Fibroblast of villous mesenchyme (primary cell): ENCODE measurements around the gene LRRC23. TPM values are rescaled to one million over a fixed set of nuclear protein-coding genes. Genes with fewer than 3 reads are reported as not detected.

Experiments used
- DNase-seq: peaks from one replicate; pipeline ENCODE4 v3.0.0-alpha.2; 2010; ENCODE audit warnings: low read depth
- H3K4me3 ChIP-seq: 2 replicates; pipeline ENCODE4 v1.5.1; 2011; ENCODE audit warnings: low read depth, mild to moderate bottlenecking, low read length
- CTCF ChIP-seq: IDR thresholded peaks from 2 replicates; pipeline ENCODE4 v1.5.1; 2012; ENCODE audit warnings: low read depth, mild to moderate bottlenecking, low read length; ENCODE audit not compliant: insufficient read depth
- total RNA-seq: library from RNA; depleted of rRNA; stranded (reverse); fragments of >200 nt; gene quantifications from 2 replicates; pipeline ENCODE4 v1.2.3, GENCODE V29; 2012

The LRRC23 gene
- total RNA-seq, 1 donor: 4.7 TPM

- no peak for TF ChIP-seq CTCF
- H3K4me3 ChIP-seq: no peak overlapping the region
- DNase-seq: no peak
Measured at GRCh38 chr12:6955108-6956020, 50.7 kb downstream of the LRRC23 start.

DNA sequence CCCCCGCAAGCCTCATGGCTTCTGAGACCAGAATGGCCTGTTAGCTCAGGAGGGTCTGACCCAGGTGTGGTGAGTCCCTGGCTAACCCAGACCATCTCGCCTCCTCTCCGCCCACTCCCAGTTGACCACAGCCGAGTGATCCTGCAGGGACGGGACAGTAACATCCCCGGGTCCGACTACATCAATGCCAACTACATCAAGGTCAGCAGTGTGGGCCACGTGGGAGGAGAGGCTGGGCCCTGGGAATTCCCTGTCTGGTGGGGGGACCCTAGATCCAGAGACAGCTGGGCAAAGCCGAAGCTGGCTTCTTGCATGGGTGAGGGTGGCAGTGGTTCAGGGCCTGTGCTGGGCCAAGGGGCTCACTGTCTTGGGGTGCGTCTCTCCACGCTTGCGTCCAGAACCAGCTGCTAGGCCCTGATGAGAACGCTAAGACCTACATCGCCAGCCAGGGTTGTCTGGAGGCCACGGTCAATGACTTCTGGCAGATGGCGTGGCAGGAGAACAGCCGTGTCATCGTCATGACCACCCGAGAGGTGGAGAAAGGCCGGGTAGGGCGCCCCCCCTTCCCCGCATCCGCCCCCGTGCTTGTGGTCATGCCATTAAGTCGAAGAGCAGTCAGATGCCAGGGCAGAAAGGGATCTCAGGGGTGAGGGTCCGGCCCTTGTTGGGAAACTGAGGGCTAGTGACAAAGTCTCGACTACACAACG lies 51.6 kb downstream of the LRRC23 start:
- DNase-seq: no peak
- no peak for TF ChIP-seq CTCF
- H3K4me3 ChIP-seq: no peak overlapping the region

DNA sequence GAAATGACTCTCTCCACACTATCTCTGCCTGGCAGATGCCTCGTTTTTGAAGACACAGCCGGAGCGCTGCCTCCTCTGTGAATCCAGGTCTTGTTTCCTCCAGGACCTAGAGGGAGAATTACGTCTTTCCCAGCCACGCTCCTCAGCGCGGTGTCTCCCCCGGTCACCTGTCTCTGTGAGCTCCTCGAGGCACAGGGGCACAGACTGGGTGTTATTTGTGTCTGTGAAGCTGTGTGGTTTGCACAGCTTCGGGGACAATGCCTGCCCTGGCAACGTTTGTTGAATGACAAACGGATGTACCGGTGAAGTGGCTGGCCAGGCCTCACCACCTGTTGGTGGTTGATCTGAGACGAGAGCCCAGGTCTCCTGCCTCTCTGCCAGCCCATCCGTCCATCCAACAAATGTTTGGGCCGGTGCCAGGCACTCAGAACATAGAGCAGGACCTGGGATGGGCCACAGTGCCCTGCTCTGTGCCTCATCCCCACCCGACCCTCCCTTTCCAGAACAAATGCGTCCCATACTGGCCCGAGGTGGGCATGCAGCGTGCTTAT lies 52.6 kb downstream of the LRRC23 start:
- no peak for DNase-seq
- no peak overlapping the region for H3K4me3 ChIP-seq
- TF ChIP-seq CTCF: no peak

DNA sequence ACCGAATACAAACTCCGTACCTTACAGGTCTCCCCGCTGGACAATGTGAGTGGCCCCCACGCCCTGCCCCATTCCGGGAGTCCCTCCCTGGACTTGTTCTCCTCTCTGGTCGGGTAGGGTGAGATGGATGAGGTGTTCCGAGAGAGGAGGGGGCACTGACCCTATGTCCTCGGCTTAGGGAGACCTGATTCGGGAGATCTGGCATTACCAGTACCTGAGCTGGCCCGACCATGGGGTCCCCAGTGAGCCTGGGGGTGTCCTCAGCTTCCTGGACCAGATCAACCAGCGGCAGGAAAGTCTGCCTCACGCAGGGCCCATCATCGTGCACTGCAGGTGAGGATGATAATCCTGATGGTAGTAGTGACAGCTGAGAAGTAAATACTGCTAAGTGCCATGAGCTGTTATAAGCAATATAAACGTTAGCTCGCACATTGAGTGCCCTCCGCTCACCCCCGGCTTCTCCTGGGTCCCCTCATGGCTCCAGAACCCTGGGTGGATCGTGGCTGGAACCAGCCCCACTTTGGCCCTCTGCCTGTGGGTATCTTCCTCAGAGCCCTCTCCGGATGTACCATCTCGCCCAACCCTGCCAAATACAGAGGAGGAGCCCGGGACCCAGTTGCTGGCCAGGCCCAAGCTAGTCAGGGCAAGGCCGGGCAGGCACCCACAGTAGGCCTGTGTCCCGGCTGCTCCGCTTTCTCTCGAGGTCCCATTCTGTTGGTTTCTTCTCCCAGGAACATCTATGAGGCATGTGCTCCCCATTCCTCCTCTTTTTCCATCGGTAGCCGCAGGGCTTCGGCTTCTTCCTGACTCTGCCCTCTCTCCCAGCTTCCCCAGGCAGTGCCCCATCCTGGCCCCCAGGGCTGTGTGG lies 53.4 kb downstream of the LRRC23 start:
- DNase-seq: no peak
- TF ChIP-seq CTCF: no peak
- H3K4me3 ChIP-seq: no peak overlapping the region

- no peak for DNase-seq
- TF ChIP-seq CTCF: no peak
- H3K4me3 ChIP-seq: no peak overlapping the region
Measured at GRCh38 chr12:6958609-6959057, 54.0 kb downstream of the LRRC23 start.
